Keratinocyte (primary cell): Measurements from ENCODE around the gene FAT2.

Experiments
- CTCF ChIP-seq, 3 experiments: IDR thresholded peaks in 1 of 3; conservative IDR thresholded peaks in 1 of 3; optimal IDR thresholded peaks in 1 of 3; 2 replicates in 2 of 3; 3 replicates in 1 of 3; pipeline versions ENCODE3 to v1.5.1; 2011; ENCODE audit warnings: low read length in 3 of 3, mild to moderate bottlenecking in 3 of 3, moderate library complexity in 2 of 3, control low read depth in 1 of 3, inconsistent platforms in 1 of 3; ENCODE audit not compliant: insufficient read depth in 2 of 3; ENCODE audit errors: extremely low read depth in 1 of 3
- EZH2 ChIP-seq: IDR thresholded peaks from one replicate; pipeline ENCODE4 v1.6.1; 2012; ENCODE audit warnings: inconsistent platforms, mild to moderate bottlenecking, low read length, moderate library complexity

- no peak for TF ChIP-seq CTCF (optimal IDR thresholded peaks at IDR 0.05 in 1 of 3, IDR thresholded peaks at IDR 0.05 in 1 of 3, conservative IDR thresholded peaks at IDR 0.05 in 1 of 3; ENCODE audit: extremely low read depth in 1 of 3, insufficient read depth in 2 of 3, low read length in 3 of 3)
- TF ChIP-seq EZH2, result no peak
Observed at GRCh38 chr5:151570058-151570457, 21.1 kb downstream of the FAT2 start.
